Mucosa of stomach (tissue), 1 donor: Measurements from ENCODE around the gene PHOSPHO2.

Experiments used
- H3K27me3 ChIP-seq: one replicate; pipeline ENCODE4 v1.7.0; 2013; ENCODE audit warnings: mild to moderate bottlenecking, low read length; ENCODE audit not compliant: control insufficient read depth, insufficient read depth
- H3K36me3 ChIP-seq: one replicate; pipeline ENCODE4 v1.7.0; 2013; ENCODE audit warnings: low read length; ENCODE audit not compliant: control insufficient read depth, insufficient read depth
- H3K4me1 ChIP-seq: one replicate; pipeline ENCODE4 v1.7.0; 2013; ENCODE audit warnings: mild to moderate bottlenecking, low read length; ENCODE audit not compliant: control insufficient read depth, insufficient read depth
- H3K4me3 ChIP-seq: one replicate; pipeline ENCODE4 v1.7.0; 2013; ENCODE audit warnings: low read length
- H3K9ac ChIP-seq: one replicate; pipeline ENCODE4 v1.7.0; 2013; ENCODE audit warnings: mild to moderate bottlenecking, low read length, moderate library complexity
- H3K9me3 ChIP-seq: one replicate; pipeline ENCODE4 v1.7.0; 2013; ENCODE audit warnings: mild to moderate bottlenecking, low read length, moderate library complexity; ENCODE audit not compliant: control insufficient read depth
- donor health status: Pancreatic carcinoma.

Gene PHOSPHO2

GRCh38 chr2:169729274-169729605 is 35.0 kb downstream of the PHOSPHO2 start:
- Histone ChIP-seq H3K36me3 (no peaks in the 10 kb centered on the region), H3K4me1 (no peaks in the 10 kb centered on the region), H3K4me3 (no peak overlapping the region), H3K27me3 (peaks cover 4% of the 10 kb centered on the region), H3K9ac (no peak overlapping the region), H3K9me3 (no peaks in the 10 kb centered on the region)

- Histone ChIP-seq H3K9ac (no peak overlapping the region), H3K36me3 (no peaks in the 10 kb centered on the region), H3K4me1 (no peaks in the 10 kb centered on the region), H3K9me3 (no peaks in the 10 kb centered on the region), H3K4me3 (no peak overlapping the region), H3K27me3 (peaks cover 4% of the 10 kb centered on the region)
Measured at GRCh38 chr2:169732075-169732474, 37.8 kb downstream of the PHOSPHO2 start.

GRCh38 chr2:169732583-169733358 is 38.5 kb downstream of the PHOSPHO2 start:
- Histone ChIP-seq H3K9me3 (no peaks in the 10 kb centered on the region), H3K27me3 (peaks cover 4% of the 10 kb centered on the region), H3K36me3 (no peaks in the 10 kb centered on the region), H3K4me1 (no peaks in the 10 kb centered on the region), H3K9ac (peak overlapping the region; percentile 7), H3K4me3 (no peak overlapping the region)

GRCh38 chr2:169734169-169734847 is 40.0 kb downstream of the PHOSPHO2 start:
- peak overlapping the region; percentile 44 for H3K4me3 ChIP-seq
- peaks cover 4% of the 10 kb centered on the region for H3K27me3 ChIP-seq
- H3K36me3 ChIP-seq: no peaks in the 10 kb centered on the region

GRCh38 chr2:169735623-169736022 is 41.4 kb downstream of the PHOSPHO2 start:
- no peaks in the 10 kb centered on the region for H3K4me1 ChIP-seq

More at GRCh38 chr2:169734169-169734847, 40.0 kb downstream of the PHOSPHO2 start:
- Histone ChIP-seq H3K9me3 (no peaks in the 10 kb centered on the region), H3K9ac (peak overlapping the region; percentile 63), H3K4me1 (no peaks in the 10 kb centered on the region)

GRCh38 chr2:169736902-169737301 is 42.6 kb downstream of the PHOSPHO2 start:
- no peak overlapping the region for H3K9ac ChIP-seq
- H3K4me3 ChIP-seq: no peak overlapping the region
- H3K27me3 ChIP-seq: peaks cover 4% of the 10 kb centered on the region

More at GRCh38 chr2:169735623-169736022, 41.4 kb downstream of the PHOSPHO2 start:
- Histone ChIP-seq H3K9me3 (no peaks in the 10 kb centered on the region), H3K27me3 (peaks cover 4% of the 10 kb centered on the region), H3K9ac (no peak overlapping the region), H3K4me3 (no peak overlapping the region), H3K36me3 (no peaks in the 10 kb centered on the region)

GRCh38 chr2:169738566-169739229 is 44.4 kb downstream of the PHOSPHO2 start:
- no peaks in the 10 kb centered on the region for H3K4me1 ChIP-seq
- no peak overlapping the region for H3K4me3 ChIP-seq
- no peaks in the 10 kb centered on the region for H3K36me3 ChIP-seq
- H3K9me3 ChIP-seq: no peaks in the 10 kb centered on the region
- no peaks in the 10 kb centered on the region for H3K27me3 ChIP-seq
- no peak overlapping the region for H3K9ac ChIP-seq

More at GRCh38 chr2:169736902-169737301, 42.6 kb downstream of the PHOSPHO2 start:
- no peaks in the 10 kb centered on the region for H3K4me1 ChIP-seq
- H3K9me3 ChIP-seq: no peaks in the 10 kb centered on the region
- H3K36me3 ChIP-seq: no peaks in the 10 kb centered on the region

GRCh38 chr2:169739351-169739750 is 45.1 kb downstream of the PHOSPHO2 start:
- no peak overlapping the region for H3K4me3 ChIP-seq
- H3K27me3 ChIP-seq: no peaks in the 10 kb centered on the region
- no peaks in the 10 kb centered on the region for H3K4me1 ChIP-seq
- no peak overlapping the region for H3K9ac ChIP-seq
- no peaks in the 10 kb centered on the region for H3K36me3 ChIP-seq
- H3K9me3 ChIP-seq: no peaks in the 10 kb centered on the region

- H3K27me3 ChIP-seq: no peaks in the 10 kb centered on the region
- no peaks in the 10 kb centered on the region for H3K9me3 ChIP-seq
- H3K4me1 ChIP-seq: no peaks in the 10 kb centered on the region
- no peak overlapping the region for H3K9ac ChIP-seq
- no peak overlapping the region for H3K4me3 ChIP-seq
- H3K36me3 ChIP-seq: no peaks in the 10 kb centered on the region
Measured at GRCh38 chr2:169743549-169743948, 49.3 kb downstream of the PHOSPHO2 start.

GRCh38 chr2:169746240-169746639 is 52.0 kb downstream of the PHOSPHO2 start:
- Histone ChIP-seq H3K4me3 (no peak overlapping the region), H3K27me3 (no peaks in the 10 kb centered on the region), H3K9ac (no peak overlapping the region), H3K9me3 (no peaks in the 10 kb centered on the region), H3K36me3 (no peaks in the 10 kb centered on the region), H3K4me1 (no peaks in the 10 kb centered on the region)

GRCh38 chr2:169748319-169748718 is 54.0 kb downstream of the PHOSPHO2 start:
- Histone ChIP-seq H3K9me3 (no peaks in the 10 kb centered on the region), H3K4me1 (no peaks in the 10 kb centered on the region), H3K4me3 (no peak overlapping the region), H3K9ac (no peak overlapping the region), H3K36me3 (no peaks in the 10 kb centered on the region), H3K27me3 (no peaks in the 10 kb centered on the region)
